Natural killer cell treated with Interleukin-12 subunit alpha and Interleukin-12 subunit beta and Interleukin-15 and Interleukin-18, amount 100 ng/mL, for 72 hours (primary cell): ENCODE measurements around the gene CGN. TPM values are rescaled to one million over a fixed set of nuclear protein-coding genes. Genes with fewer than 3 reads are reported as not detected.
"Not testable (repeated sequence)": the region's sequence is repeated elsewhere in the genome, so short reads cannot be mapped to it uniquely, and the experiment has no call there.

Experiments used
- ATAC-seq, 2 donors: fragments of 150-1000 bp; cut with Tn5 transposase in 1 of 2; sonication (Bioruptor Pico), chemical (Tn5 transposase) in 1 of 2; 2 replicates each; pipeline ENCODE4 v1.10.0; 2021
- DNase-seq: peaks from one replicate; pipeline ENCODE4 v3.0.0; 2022; ENCODE audit warnings: low spot score
- H3K27ac Mint-ChIP-seq, 2 donors: 1 replicate in 1 of 2; 2 replicates in 1 of 2; pipeline ENCODE4 v1.8.0; 2022; ENCODE audit warnings: mixed read lengths in 2 of 2, mild to moderate bottlenecking in 1 of 2, moderate library complexity in 1 of 2
- H3K27me3 Mint-ChIP-seq, 2 donors: 1 replicate in 1 of 2; 2 replicates in 1 of 2; pipeline ENCODE4 v1.8.0; 2022; ENCODE audit warnings: mixed read lengths in 2 of 2
- H3K36me3 Mint-ChIP-seq: one replicate; pipeline ENCODE4 v1.8.0; 2022; ENCODE audit warnings: mixed read lengths
- H3K4me1 Mint-ChIP-seq, 2 donors: 1 replicate in 1 of 2; 2 replicates in 1 of 2; pipeline ENCODE4 v1.8.0; 2022; ENCODE audit warnings: low read depth in 2 of 2, mixed read lengths in 2 of 2, mild to moderate bottlenecking in 1 of 2
- H3K4me3 Mint-ChIP-seq: one replicate; pipeline ENCODE4 v1.8.0; 2022; ENCODE audit warnings: mixed read lengths
- H3K9me3 Mint-ChIP-seq: 2 replicates; pipeline ENCODE4 v1.8.0; 2022; ENCODE audit warnings: mixed read lengths
- total RNA-seq, 2 donors: library from RNA; stranded (reverse); gene quantifications; one replicate each; pipeline ENCODE4 v1.2.3, GENCODE V29; 2022

CGN gene
- total RNA-seq, 2 donors from 2014 or later = 0.31 to 1.8 TPM

GRCh38 chr1:151522427-151522826, 11.2 kb downstream of the CGN start:
- not testable (repeated sequence) for H3K36me3 Mint-ChIP-seq, ATAC-seq, DNase-seq, H3K27ac Mint-ChIP-seq, H3K27me3 Mint-ChIP-seq, H3K4me1 Mint-ChIP-seq, H3K9me3 Mint-ChIP-seq, H3K4me3 Mint-ChIP-seq

- H3K4me3 Mint-ChIP-seq = no peak overlapping the region
- H3K9me3 Mint-ChIP-seq = no peaks in the 10 kb centered on the region
- no peak for ATAC-seq
- DNase-seq = no peak
- H3K36me3 Mint-ChIP-seq = no peaks in the 10 kb centered on the region
- H3K27ac Mint-ChIP-seq = no peak overlapping the region
- H3K4me1 Mint-ChIP-seq = no peaks in the 10 kb centered on the region
- H3K27me3 Mint-ChIP-seq = no peaks in the 10 kb centered on the region
These were observed 12.1 kb downstream of the CGN start for GRCh38 chr1:151523326-151523725.

GRCh38 chr1:151524736-151525135, 13.5 kb downstream of the CGN start:
- H3K36me3 Mint-ChIP-seq = no peaks in the 10 kb centered on the region

GRCh38 chr1:151526735-151527525, 15.7 kb downstream of the CGN start:
- DNase-seq (no peak), ATAC-seq (no peak)
- H3K4me1 Mint-ChIP-seq = no peaks in the 10 kb centered on the region
- no peaks in the 10 kb centered on the region for H3K36me3 Mint-ChIP-seq
- no peak overlapping the region for H3K4me3 Mint-ChIP-seq
- H3K27ac Mint-ChIP-seq = no peak overlapping the region
- no peaks in the 10 kb centered on the region for H3K27me3 Mint-ChIP-seq
- H3K9me3 Mint-ChIP-seq = no peaks in the 10 kb centered on the region

More at GRCh38 chr1:151524736-151525135, 13.5 kb downstream of the CGN start:
- H3K27me3 Mint-ChIP-seq = no peaks in the 10 kb centered on the region
- ATAC-seq (no peak), DNase-seq (no peak)
- H3K27ac Mint-ChIP-seq = no peak overlapping the region
- H3K4me1 Mint-ChIP-seq = no peaks in the 10 kb centered on the region
- H3K4me3 Mint-ChIP-seq = no peak overlapping the region
- no peaks in the 10 kb centered on the region for H3K9me3 Mint-ChIP-seq

- Mint-ChIP-seq H3K36me3 (no peaks in the 10 kb centered on the region), H3K27me3 (no peaks in the 10 kb centered on the region), H3K27ac (no peak overlapping the region), H3K9me3 (no peaks in the 10 kb centered on the region), H3K4me3 (no peak overlapping the region), H3K4me1 (no peaks in the 10 kb centered on the region)
- ATAC-seq (no peak), DNase-seq (no peak)
These were observed 18.1 kb downstream of the CGN start for GRCh38 chr1:151529211-151529702.

GRCh38 chr1:151529781-151530180, 18.6 kb downstream of the CGN start:
- Mint-ChIP-seq H3K27me3 (no peaks in the 10 kb centered on the region), H3K27ac (no peak overlapping the region), H3K36me3 (no peaks in the 10 kb centered on the region), H3K9me3 (no peaks in the 10 kb centered on the region), H3K4me1 (no peaks in the 10 kb centered on the region), H3K4me3 (no peak overlapping the region)
- ATAC-seq (no peak), DNase-seq (no peak)

- no peaks in the 10 kb centered on the region for H3K27me3 Mint-ChIP-seq
These were observed 19.3 kb downstream of the CGN start for GRCh38 chr1:151530461-151530860.

GRCh38 chr1:151533870-151534269, 22.7 kb downstream of the CGN start:
- H3K4me1 Mint-ChIP-seq = no peaks in the 10 kb centered on the region
- H3K9me3 Mint-ChIP-seq = no peaks in the 10 kb centered on the region
- DNase-seq = peak; percentile 40
- no peak overlapping the region for H3K4me3 Mint-ChIP-seq
- no peak overlapping the region for H3K27ac Mint-ChIP-seq
- no peak for ATAC-seq
- no peaks in the 10 kb centered on the region for H3K27me3 Mint-ChIP-seq
- no peaks in the 10 kb centered on the region for H3K36me3 Mint-ChIP-seq

More at GRCh38 chr1:151530461-151530860, 19.3 kb downstream of the CGN start:
- no peak overlapping the region for H3K4me3 Mint-ChIP-seq
- no peaks in the 10 kb centered on the region for H3K36me3 Mint-ChIP-seq
- ATAC-seq (no peak), DNase-seq (no peak)
- H3K9me3 Mint-ChIP-seq = no peaks in the 10 kb centered on the region
- H3K27ac Mint-ChIP-seq = no peak overlapping the region
- no peaks in the 10 kb centered on the region for H3K4me1 Mint-ChIP-seq

- Mint-ChIP-seq H3K27me3 (no peaks in the 10 kb centered on the region), H3K36me3 (no peaks in the 10 kb centered on the region), H3K4me1 (no peaks in the 10 kb centered on the region), H3K9me3 (no peaks in the 10 kb centered on the region), H3K27ac (no peak overlapping the region), H3K4me3 (no peak overlapping the region)
- DNase-seq (peak; percentile 69), ATAC-seq (peak; percentile 78 to 81)
These were observed 23.6 kb downstream of the CGN start for GRCh38 chr1:151534662-151535278.

- Mint-ChIP-seq H3K36me3 (no peaks in the 10 kb centered on the region), H3K27ac (no peak overlapping the region), H3K9me3 (no peaks in the 10 kb centered on the region), H3K4me1 (peaks cover 2 to 4% of the 10 kb centered on the region in 2 donors), H3K4me3 (no peak overlapping the region), H3K27me3 (no peaks in the 10 kb centered on the region)
- DNase-seq (peak; percentile 15), ATAC-seq (no peak)
These were observed 24.4 kb downstream of the CGN start for GRCh38 chr1:151535326-151536271.

- Mint-ChIP-seq H3K36me3 (no peaks in the 10 kb centered on the region), H3K9me3 (no peaks in the 10 kb centered on the region), H3K4me3 (no peak overlapping the region), H3K4me1 (peaks cover 11 to 13% of the 10 kb centered on the region in 2 donors), H3K27ac (no peak overlapping the region), H3K27me3 (peaks cover 4% of the 10 kb centered on the region in 2 donors)
- ATAC-seq (no peak), DNase-seq (no peak)
These were observed 25.3 kb downstream of the CGN start for GRCh38 chr1:151536499-151536898.

GRCh38 chr1:151537112-151537511, 25.9 kb downstream of the CGN start:
- Mint-ChIP-seq H3K4me3 (no peak overlapping the region), H3K36me3 (no peaks in the 10 kb centered on the region), H3K27me3 (peaks cover 9% of the 10 kb centered on the region in 2 donors), H3K9me3 (no peaks in the 10 kb centered on the region), H3K27ac (no peak overlapping the region), H3K4me1 (peaks cover 15 to 18% of the 10 kb centered on the region in 2 donors)
- DNase-seq = peak; percentile 22
- no peak for ATAC-seq

GRCh38 chr1:151539321-151540020, 28.3 kb downstream of the CGN start:
- DNase-seq (peak; percentile 46), ATAC-seq (no peak)
- no peaks in the 10 kb centered on the region for H3K9me3 Mint-ChIP-seq
- no peak overlapping the region for H3K27ac Mint-ChIP-seq
- H3K27me3 Mint-ChIP-seq = peaks cover 14 to 20% of the 10 kb centered on the region in 2 donors
- H3K4me3 Mint-ChIP-seq = peak overlapping the region; percentile 96
- no peaks in the 10 kb centered on the region for H3K36me3 Mint-ChIP-seq
- H3K4me1 Mint-ChIP-seq = peaks cover 15 to 18% of the 10 kb centered on the region in 2 donors
